ENCODE measurements around the gene ZDHHC11B.
"Not testable (repeated sequence)": the region's sequence is repeated elsewhere in the genome, so short reads cannot be mapped to it uniquely, and the experiment has no call there.

ZDHHC11B gene

DNA sequence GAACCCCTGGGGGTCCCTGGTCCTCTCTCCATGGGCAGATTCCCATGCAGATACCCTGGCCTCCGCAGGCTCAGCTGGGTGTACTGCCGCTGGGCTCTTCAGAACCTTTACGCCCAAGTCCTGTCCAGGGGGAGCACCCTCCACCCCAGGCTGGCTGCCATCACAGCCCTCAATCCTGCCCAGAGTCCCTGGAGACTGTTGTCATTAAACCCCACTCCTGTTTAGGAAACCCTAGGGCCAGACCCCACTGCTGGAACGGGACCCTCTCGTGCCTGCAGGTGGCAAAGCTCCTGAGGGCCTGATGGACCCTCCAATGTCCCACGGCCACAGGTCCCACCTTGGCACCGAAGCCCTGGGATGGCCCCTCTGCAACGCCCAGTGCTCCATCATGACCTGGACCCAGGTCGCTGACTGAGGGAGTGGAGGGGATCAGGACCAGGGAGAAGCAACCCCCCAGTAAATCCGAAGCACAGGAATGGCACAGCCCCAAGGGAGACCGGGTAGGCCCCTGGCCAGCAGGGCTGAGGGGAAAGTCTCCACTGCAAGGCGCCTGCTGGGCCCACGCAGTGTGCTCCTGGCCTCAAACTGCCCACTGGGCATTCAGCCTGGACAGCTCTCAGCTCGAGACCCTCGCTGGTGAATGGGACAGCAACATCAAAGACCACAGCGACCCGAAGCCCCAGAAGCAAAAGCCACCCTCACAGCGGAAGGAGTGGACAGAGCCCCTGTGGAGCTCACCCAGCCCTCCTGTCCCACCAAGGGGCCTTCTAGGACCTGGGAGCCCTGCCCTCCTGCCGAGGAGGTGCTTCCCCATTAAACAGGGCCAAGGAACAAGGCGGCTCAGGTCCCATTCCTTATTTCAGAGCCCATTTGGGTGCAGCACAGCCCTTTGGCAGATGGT, 8.3 kb downstream of the ZDHHC11B start:
- no peak for DNase-seq (ENCODE audit: low read depth, low spot score)
- Histone ChIP-seq H3K27me3 (ENCODE audit: control insufficient read depth, insufficient read depth, low read length) (no peaks in the 10 kb centered on the region), H3K9me3 (ENCODE audit: control insufficient read depth, insufficient read depth, low read length) (no peaks in the 10 kb centered on the region), H3K4me1 (ENCODE audit: control insufficient read depth, insufficient read depth, low read length) (peaks cover 2% of the 10 kb centered on the region; the same call in 1 of the 2 replicates), H3K4me3 (ENCODE audit: low read length) (no peak overlapping the region), H3K27ac (ENCODE audit: low read length) (no peak overlapping the region), H3K36me3 (ENCODE audit: control insufficient read depth, insufficient read depth, low read length) (no peaks in the 10 kb centered on the region)
- WGBS (ENCODE audit: insufficient coverage, insufficient read length), result no CpG with 5 or more reads among the region's 20 CpGs

DNA sequence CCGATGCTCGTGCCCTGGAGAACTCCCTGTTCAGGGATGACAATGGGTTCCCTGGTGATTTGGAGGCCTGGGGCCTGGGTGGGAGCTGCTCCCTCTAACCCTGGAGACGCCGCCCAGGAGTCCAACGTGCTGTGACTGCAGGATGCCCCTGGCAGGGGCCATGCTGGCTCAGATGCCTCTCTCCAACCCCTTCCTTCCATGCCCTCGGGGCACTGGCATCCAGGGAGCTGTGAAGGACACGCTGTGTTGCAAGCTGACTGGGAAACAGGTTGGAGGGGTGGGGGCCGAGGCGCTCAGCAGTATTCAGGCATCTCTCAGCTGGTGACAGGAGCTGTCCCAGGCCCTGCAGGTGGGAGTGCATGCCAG, 9.0 kb downstream of the ZDHHC11B start:
- not testable (repeated sequence) for H3K36me3 ChIP-seq (ENCODE audit: control insufficient read depth, insufficient read depth, low read length); H3K27ac ChIP-seq (ENCODE audit: low read length); DNase-seq (ENCODE audit: low read depth, low spot score); H3K4me1 ChIP-seq (ENCODE audit: control insufficient read depth, insufficient read depth, low read length); H3K27me3 ChIP-seq (ENCODE audit: control insufficient read depth, insufficient read depth, low read length); H3K9me3 ChIP-seq (ENCODE audit: control insufficient read depth, insufficient read depth, low read length); H3K4me3 ChIP-seq (ENCODE audit: low read length)
- no CpG with 5 or more reads among the region's 9 CpGs for WGBS (ENCODE audit: insufficient coverage, insufficient read length)

DNA sequence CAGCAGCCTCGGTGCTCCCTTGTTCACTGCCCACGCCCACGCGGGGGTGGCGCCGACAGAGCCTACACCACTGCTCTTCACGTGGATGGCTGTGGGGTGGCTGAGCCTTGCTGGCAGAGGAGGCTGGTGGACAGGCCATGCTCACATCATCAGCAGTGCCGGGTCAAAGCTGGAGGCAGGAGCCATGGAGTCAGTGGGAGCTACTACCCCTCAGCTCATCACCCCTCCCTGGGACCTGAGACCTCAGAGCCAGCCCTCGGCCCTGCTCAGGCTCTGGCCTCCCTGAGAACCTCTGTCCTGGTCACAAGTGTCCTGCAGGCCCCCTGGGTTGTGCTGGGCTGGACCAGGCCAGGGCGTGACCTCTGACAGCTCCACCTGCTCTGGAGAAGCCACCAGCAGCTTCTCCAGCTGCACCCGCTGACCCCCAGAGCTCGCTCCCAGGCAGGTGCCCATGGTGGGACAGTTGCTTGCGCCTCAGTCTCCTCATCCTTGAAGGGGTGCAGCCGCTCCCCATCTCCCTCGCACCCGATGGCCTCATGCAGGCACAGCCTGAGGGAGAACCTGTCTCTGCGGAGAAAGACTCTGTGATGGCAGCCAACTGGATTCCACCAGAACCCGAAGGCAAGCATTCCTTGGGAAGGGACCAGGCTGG, 9.5 kb downstream of the ZDHHC11B start:
- not testable (repeated sequence) for H3K9me3 ChIP-seq (ENCODE audit: control insufficient read depth, insufficient read depth, low read length); H3K4me3 ChIP-seq (ENCODE audit: low read length); H3K36me3 ChIP-seq (ENCODE audit: control insufficient read depth, insufficient read depth, low read length); H3K27ac ChIP-seq (ENCODE audit: low read length); H3K4me1 ChIP-seq (ENCODE audit: control insufficient read depth, insufficient read depth, low read length); DNase-seq (ENCODE audit: low read depth, low spot score); H3K27me3 ChIP-seq (ENCODE audit: control insufficient read depth, insufficient read depth, low read length)
- no CpG with 5 or more reads among the region's 18 CpGs for WGBS (ENCODE audit: insufficient coverage, insufficient read length)

DNA sequence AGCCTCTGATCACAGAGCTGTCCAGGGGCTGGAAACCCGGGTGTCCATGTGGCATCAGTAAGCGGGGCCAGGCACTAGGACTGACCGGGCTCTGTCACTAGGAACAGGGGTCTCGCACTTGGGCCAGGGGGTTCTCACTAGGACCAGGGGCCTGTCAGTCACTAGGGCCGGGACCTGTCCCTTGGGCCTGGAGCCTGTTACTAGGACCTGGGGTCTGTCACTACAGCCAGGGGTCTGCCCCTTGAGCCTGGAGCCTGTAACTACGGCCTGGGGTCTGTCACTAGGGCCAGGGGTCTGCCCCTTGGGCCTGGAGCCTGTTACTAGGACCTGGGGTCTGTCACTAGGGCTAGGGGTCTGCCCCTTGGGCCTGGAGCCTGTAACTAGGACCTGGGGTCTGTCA, 10.2 kb downstream of the ZDHHC11B start:
- DNase-seq (ENCODE audit: low read depth, low spot score), result not testable (repeated sequence)

DNA sequence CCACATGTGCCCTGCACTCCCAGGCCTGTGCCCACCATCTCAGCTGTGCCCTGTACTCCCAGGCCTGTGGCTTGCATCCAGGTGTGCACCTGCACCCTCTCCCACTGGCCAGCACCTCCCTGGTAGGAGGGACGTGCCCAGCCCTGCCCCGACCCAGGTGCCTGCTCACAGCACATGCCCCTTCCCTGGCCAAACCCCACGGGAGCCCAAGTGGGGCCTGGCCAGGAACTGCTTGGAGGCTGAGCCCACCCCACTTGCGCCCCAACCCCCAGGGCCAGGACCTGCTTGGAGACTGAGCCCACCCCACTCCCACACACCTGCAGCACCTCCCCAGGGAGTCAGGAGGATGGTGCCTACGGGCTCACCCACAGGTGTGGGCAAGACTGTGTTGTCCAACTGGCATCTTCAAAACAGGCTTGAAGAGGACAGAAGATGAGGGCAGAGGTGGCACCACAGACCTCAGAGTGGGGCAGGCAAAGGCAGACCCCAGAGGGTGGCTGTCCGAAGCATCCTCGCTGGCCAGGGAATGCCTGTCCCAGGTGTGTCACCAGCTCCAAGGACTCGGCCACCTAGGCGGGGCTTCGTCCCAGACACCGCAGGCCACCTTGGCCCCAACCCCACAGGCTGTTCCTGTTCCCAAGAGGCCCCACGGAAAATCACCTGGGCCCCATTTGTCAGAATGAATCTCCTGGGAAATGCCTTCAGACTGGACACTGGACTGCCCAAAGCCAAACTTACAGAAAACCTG, 10.8 kb downstream of the ZDHHC11B start:
- H3K4me3 ChIP-seq (ENCODE audit: low read length), result no peak overlapping the region
- H3K4me1 ChIP-seq (ENCODE audit: control insufficient read depth, insufficient read depth, low read length), result peaks cover 2% of the 10 kb centered on the region; the same call in 1 of the 2 replicates
- no peaks in the 10 kb centered on the region for H3K27me3 ChIP-seq (ENCODE audit: control insufficient read depth, insufficient read depth, low read length)
- no CpG with 5 or more reads among the region's 12 CpGs for WGBS (ENCODE audit: insufficient coverage, insufficient read length)
- no peak overlapping the region for H3K27ac ChIP-seq (ENCODE audit: low read length)
- H3K36me3 ChIP-seq (ENCODE audit: control insufficient read depth, insufficient read depth, low read length), result no peaks in the 10 kb centered on the region
- no peak for DNase-seq (ENCODE audit: low read depth, low spot score)
- no peaks in the 10 kb centered on the region for H3K9me3 ChIP-seq (ENCODE audit: control insufficient read depth, insufficient read depth, low read length)

More for the DNA sequence above, 10.2 kb downstream of the ZDHHC11B start:
- not testable (repeated sequence) for H3K27ac ChIP-seq (ENCODE audit: low read length); H3K4me1 ChIP-seq (ENCODE audit: control insufficient read depth, insufficient read depth, low read length); H3K9me3 ChIP-seq (ENCODE audit: control insufficient read depth, insufficient read depth, low read length); H3K27me3 ChIP-seq (ENCODE audit: control insufficient read depth, insufficient read depth, low read length); H3K4me3 ChIP-seq (ENCODE audit: low read length); H3K36me3 ChIP-seq (ENCODE audit: control insufficient read depth, insufficient read depth, low read length)
- WGBS (ENCODE audit: insufficient coverage, insufficient read length), result no CpG with 5 or more reads among the region's 6 CpGs

DNA sequence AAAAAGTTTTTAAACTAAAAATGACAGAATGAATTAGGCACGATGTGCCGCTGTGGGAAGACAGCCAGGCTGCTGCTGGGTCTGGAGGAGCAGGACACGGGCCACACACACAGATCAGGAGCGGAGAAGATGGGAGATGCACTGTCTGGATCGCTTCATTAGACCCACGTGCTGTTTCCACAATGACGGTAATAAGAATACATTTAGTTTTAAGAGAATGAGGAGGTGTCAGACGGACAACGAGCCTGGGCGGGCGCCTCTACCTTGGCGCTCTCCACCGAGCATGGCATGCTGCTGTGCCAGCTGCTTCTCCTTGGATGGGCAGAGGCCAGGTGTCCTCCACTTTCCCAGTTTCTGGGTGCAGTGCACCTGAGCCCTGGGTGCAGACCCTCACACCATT, 11.6 kb downstream of the ZDHHC11B start:
- WGBS (ENCODE audit: insufficient coverage, insufficient read length), result no CpG with 5 or more reads among the region's 13 CpGs
- H3K36me3 ChIP-seq (ENCODE audit: control insufficient read depth, insufficient read depth, low read length); H3K27ac ChIP-seq (ENCODE audit: low read length); H3K4me1 ChIP-seq (ENCODE audit: control insufficient read depth, insufficient read depth, low read length); H3K9me3 ChIP-seq (ENCODE audit: control insufficient read depth, insufficient read depth, low read length); DNase-seq (ENCODE audit: low read depth, low spot score); H3K27me3 ChIP-seq (ENCODE audit: control insufficient read depth, insufficient read depth, low read length); H3K4me3 ChIP-seq (ENCODE audit: low read length): not testable (repeated sequence)

DNA sequence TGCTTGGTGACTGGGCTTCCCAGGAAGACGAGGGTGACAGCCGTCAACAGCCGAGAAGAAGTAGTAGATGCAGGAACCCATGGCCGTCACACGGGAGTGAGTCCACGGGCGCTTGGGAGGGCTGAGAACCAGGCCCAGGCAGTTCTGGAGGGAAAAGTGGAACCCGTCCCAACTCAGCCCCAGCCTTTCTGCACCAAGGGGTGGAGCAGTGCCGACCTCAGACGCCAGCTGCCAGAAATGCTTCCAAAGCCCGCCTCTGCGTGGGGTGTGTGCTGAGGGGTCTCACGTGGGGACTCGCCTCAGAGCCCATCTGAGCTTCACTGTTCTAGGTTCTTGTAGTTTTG, 12.0 kb downstream of the ZDHHC11B start:
- no CpG with 5 or more reads among the region's 14 CpGs for WGBS (ENCODE audit: insufficient coverage, insufficient read length)
- H3K27me3 ChIP-seq (ENCODE audit: control insufficient read depth, insufficient read depth, low read length); H3K27ac ChIP-seq (ENCODE audit: low read length); H3K9me3 ChIP-seq (ENCODE audit: control insufficient read depth, insufficient read depth, low read length); H3K4me1 ChIP-seq (ENCODE audit: control insufficient read depth, insufficient read depth, low read length); H3K4me3 ChIP-seq (ENCODE audit: low read length); H3K36me3 ChIP-seq (ENCODE audit: control insufficient read depth, insufficient read depth, low read length); DNase-seq (ENCODE audit: low read depth, low spot score): not testable (repeated sequence)

DNA sequence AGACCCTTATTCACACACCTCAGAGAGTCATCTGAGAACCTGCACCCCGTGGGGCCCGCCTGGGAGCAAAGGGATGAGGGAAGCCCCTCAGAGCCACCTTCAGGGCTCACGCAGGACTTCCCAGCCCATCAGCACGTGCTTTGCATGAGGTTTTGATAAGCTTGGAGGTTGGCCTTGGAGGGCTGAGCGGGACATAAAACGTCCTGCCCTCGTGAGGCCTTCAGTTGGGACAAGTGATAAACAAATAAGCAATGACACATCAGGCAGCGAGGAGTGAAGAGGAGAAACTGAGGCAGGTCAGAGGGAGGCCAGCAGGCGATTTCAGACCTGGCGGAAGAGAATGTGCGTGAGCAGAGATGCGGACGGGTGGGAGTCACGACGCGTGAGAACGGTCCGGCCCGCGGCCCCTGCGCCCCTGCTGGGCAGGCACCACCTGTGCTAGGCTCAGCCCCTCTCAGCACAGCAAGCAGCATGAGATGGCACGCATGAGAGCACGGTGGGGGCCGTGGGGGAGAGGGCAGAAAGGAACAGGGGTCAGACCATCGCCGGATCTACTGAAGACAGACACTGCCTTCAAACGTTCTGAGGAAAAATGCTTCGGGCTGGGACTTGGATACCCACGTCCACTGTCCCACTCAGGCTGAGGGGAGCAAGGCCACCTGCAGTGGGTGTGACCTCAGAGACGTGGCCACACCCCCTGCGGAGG, 12.5 kb downstream of the ZDHHC11B start:
- not testable (repeated sequence) for H3K27me3 ChIP-seq (ENCODE audit: control insufficient read depth, insufficient read depth, low read length); DNase-seq (ENCODE audit: low read depth, low spot score); H3K4me3 ChIP-seq (ENCODE audit: low read length); H3K4me1 ChIP-seq (ENCODE audit: control insufficient read depth, insufficient read depth, low read length); H3K27ac ChIP-seq (ENCODE audit: low read length); H3K36me3 ChIP-seq (ENCODE audit: control insufficient read depth, insufficient read depth, low read length); H3K9me3 ChIP-seq (ENCODE audit: control insufficient read depth, insufficient read depth, low read length)
- no CpG with 5 or more reads among the region's 31 CpGs for WGBS (ENCODE audit: insufficient coverage, insufficient read length)

DNA sequence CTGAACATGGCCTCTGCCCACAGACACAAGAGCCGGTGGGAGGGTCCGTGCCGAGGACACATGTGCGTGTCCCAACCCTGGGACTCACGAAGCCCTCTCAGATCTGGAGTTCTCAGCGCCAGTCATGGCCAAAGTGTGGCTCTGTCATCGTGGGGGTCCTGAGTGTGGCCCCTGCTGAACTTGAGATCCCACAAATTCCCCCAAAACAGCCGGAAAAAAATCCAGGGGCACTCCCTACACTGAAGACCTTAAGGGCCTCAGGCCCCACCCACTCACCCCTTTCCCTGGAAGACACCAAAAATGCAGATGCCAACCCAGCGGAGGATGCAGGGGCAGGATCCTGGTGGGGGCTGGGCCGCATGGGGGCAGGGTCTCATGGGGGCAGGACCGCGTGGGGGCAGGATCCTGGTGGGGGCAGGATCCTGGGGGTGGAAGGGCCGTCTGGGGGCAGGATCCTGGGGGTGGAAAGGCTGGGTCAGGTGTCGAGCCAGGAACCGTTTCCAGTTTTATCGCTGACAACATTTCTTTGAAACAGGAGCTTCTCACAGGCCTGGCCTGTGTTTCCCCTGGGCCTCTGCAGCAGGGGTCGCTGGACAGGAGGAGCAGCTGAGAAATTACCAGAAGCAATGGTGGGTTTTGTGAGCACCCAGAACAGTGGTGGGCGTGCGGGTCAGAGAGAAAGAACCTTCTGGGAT, 13.3 kb downstream of the ZDHHC11B start:
- not testable (repeated sequence) for H3K27me3 ChIP-seq (ENCODE audit: control insufficient read depth, insufficient read depth, low read length); H3K4me1 ChIP-seq (ENCODE audit: control insufficient read depth, insufficient read depth, low read length); H3K36me3 ChIP-seq (ENCODE audit: control insufficient read depth, insufficient read depth, low read length); DNase-seq (ENCODE audit: low read depth, low spot score); H3K9me3 ChIP-seq (ENCODE audit: control insufficient read depth, insufficient read depth, low read length); H3K27ac ChIP-seq (ENCODE audit: low read length); H3K4me3 ChIP-seq (ENCODE audit: low read length)
- no CpG with 5 or more reads among the region's 19 CpGs for WGBS (ENCODE audit: insufficient coverage, insufficient read length)

DNA sequence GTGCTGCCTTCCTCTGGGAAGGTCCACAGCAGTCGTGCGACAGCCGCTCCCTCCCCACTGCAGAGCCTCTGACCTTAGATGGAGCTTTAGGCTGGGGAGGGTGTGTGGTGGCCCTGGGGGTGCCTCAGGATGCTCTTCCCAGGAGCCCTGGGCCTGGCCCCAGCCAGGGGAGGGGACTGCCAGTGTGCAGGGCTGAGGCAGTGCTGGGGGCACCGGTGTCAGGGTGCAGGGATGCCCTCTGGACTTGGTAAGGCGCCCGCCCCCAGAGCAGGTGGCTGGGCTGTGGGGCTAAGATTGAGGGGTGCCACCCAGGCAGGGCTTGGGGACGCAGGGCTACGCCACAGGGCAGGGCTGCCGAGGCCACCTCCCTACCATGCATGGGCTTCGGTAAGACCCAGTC, 13.9 kb downstream of the ZDHHC11B start:
- H3K27me3 ChIP-seq (ENCODE audit: control insufficient read depth, insufficient read depth, low read length); H3K4me1 ChIP-seq (ENCODE audit: control insufficient read depth, insufficient read depth, low read length); H3K36me3 ChIP-seq (ENCODE audit: control insufficient read depth, insufficient read depth, low read length); H3K4me3 ChIP-seq (ENCODE audit: low read length); DNase-seq (ENCODE audit: low read depth, low spot score); H3K9me3 ChIP-seq (ENCODE audit: control insufficient read depth, insufficient read depth, low read length); H3K27ac ChIP-seq (ENCODE audit: low read length): not testable (repeated sequence)
- no CpG with 5 or more reads among the region's 10 CpGs for WGBS (ENCODE audit: insufficient coverage, insufficient read length)
